Glutamatergic neuron (in vitro differentiated cells): ENCODE results near the gene PHF10. TPM values are rescaled to one million over a fixed set of nuclear protein-coding genes. Genes with fewer than 3 reads are reported as not detected.

Source experiments
- DNase-seq: peaks from one replicate; pipeline ENCODE4 v3.0.0; 2022
- H3K27ac Mint-ChIP-seq: one replicate; pipeline ENCODE4 v1.8.0; 2020; ENCODE audit warnings: mild to moderate bottlenecking, mixed read lengths, inconsistent platforms; ENCODE audit not compliant: unreplicated experiment
- H3K27me3 Mint-ChIP-seq: one replicate; pipeline ENCODE4 v1.8.0; 2020; ENCODE audit warnings: mild to moderate bottlenecking, moderate library complexity, mixed read lengths, inconsistent platforms; ENCODE audit not compliant: unreplicated experiment
- H3K36me3 Mint-ChIP-seq: one replicate; pipeline ENCODE4 v1.8.0; 2020; ENCODE audit warnings: mild to moderate bottlenecking, mixed read lengths, inconsistent platforms; ENCODE audit not compliant: unreplicated experiment
- H3K4me1 Mint-ChIP-seq: one replicate; pipeline ENCODE4 v1.8.0; 2020; ENCODE audit warnings: mild to moderate bottlenecking, low read depth, mixed read lengths, inconsistent platforms; ENCODE audit not compliant: unreplicated experiment
- H3K4me3 Mint-ChIP-seq: one replicate; pipeline ENCODE4 v1.8.0; 2020; ENCODE audit warnings: mild to moderate bottlenecking, mixed read lengths, inconsistent platforms; ENCODE audit not compliant: unreplicated experiment
- H3K9me3 Mint-ChIP-seq: one replicate; pipeline ENCODE4 v1.8.0; 2020; ENCODE audit warnings: mild to moderate bottlenecking, moderate library complexity, mixed read lengths, inconsistent platforms; ENCODE audit not compliant: unreplicated experiment
- CTCF ChIP-seq: fragments of 200-600 bp; sonication (generic); IDR thresholded peaks from one replicate; pipeline ENCODE4 v1.5.0; 2021; ENCODE audit not compliant: partially characterized antibody, unreplicated experiment
- total RNA-seq: library from RNA; stranded (reverse); fragmentation: NEBNext Ultra II Directional; extraction: Animal tissue kit (Norgen Biotek cat#: 25700); gene quantifications from one replicate; pipeline ENCODE4 v1.2.1, GENCODE V29; 2021; ENCODE audit not compliant: unreplicated experiment

PHF10 gene
- total RNA-seq, 1 donor from 2014 or later, result 21.2 TPM

DNA sequence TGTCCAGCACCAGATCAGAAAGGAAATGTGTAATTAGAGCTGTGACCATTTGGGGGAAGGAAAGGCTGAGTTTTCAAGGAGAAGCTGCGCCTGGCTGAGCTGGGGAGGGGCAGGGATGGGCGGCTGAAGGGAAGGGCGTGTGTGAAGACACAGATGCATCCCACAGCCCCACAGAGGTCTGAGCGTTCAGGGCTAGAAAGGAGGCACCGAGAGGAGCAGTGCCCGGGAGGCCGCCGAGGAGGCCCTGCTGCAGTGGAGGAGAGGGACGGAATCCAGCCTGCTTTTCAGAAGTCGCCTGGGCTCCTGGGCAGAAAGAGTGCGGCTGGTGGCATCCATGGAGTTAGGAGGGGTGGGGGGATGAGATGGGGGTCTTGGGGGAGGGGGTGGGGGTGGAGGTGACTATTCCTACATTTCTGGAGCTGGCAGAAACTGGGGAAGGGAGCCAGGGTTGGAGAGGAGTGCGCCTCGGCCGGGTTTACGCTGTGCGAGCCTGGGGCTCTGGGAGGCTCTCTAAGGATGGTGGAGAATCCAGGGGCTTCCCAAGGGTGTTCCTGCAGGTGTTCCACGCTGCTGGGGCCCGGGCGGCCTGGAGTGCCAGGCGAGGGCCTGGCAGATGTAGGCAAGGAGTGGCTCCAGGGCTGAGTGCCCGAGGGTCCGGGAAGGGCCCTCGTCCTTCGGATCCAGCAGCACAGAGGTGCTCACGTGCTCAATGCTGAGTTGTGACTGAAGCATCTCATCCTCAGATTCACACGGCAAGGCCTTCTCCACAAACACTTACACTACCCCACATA lies 64.3 kb downstream of the PHF10 start:
- no peak for DNase-seq
- H3K36me3 Mint-ChIP-seq, result peaks cover 21% of the 10 kb centered on the region
- H3K27ac Mint-ChIP-seq, result no peak overlapping the region
- H3K27me3 Mint-ChIP-seq, result peaks cover 4% of the 10 kb centered on the region
- H3K9me3 Mint-ChIP-seq, result peaks cover 1% of the 10 kb centered on the region
- no peak overlapping the region for H3K4me3 Mint-ChIP-seq
- no peak for TF ChIP-seq CTCF
- H3K4me1 Mint-ChIP-seq, result peaks cover 5% of the 10 kb centered on the region

GRCh38 chr6:169657284-169657610 lies 67.1 kb downstream of the PHF10 start:
- peaks cover 17% of the 10 kb centered on the region for H3K36me3 Mint-ChIP-seq
- H3K4me3 Mint-ChIP-seq, result no peak overlapping the region
- no peak for TF ChIP-seq CTCF
- peaks cover 8% of the 10 kb centered on the region for H3K27me3 Mint-ChIP-seq
- no peak overlapping the region for H3K27ac Mint-ChIP-seq
- peaks cover 5% of the 10 kb centered on the region for H3K4me1 Mint-ChIP-seq
- no peak for DNase-seq
- H3K9me3 Mint-ChIP-seq, result peaks cover 3% of the 10 kb centered on the region

DNA sequence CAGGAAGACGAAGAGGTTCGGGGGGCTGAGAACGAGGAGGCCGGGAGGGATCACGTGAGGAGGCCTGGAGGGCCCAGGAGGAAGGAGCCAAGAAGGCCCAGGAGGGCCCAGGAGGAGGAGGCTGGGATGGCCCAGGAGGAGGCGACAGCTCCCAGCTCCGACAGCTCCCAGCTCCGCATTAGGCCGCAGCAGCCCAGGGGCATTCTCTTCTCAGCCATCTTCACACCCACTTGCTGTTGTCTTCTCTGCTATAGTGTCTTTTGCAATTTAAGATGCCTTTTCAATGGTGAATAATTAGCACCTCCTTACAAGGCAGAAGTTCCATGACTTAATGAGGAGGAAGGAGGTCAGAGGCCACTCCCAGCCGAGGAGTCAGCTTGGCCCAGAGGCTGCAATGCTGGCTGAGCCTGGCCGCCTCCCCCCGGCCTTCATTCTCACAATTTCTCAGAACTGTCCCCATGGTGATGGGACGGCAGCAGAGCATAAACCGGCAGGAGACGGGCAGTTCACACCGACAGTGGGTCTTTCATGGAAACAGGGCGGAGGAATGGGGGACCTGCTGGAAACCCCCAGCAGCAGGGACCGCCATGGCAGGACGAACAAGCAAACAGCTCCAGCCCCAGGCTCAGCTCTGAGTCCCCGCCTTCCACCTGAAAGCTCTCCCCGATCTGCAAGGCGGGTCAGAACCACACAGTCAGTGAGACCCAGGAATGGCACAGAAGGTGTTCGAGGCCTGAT lies 67.6 kb downstream of the PHF10 start:
- Mint-ChIP-seq H3K27ac (no peak overlapping the region), H3K36me3 (peaks cover 17% of the 10 kb centered on the region), H3K4me3 (no peak overlapping the region), H3K27me3 (peaks cover 10% of the 10 kb centered on the region), H3K4me1 (peaks cover 5% of the 10 kb centered on the region), H3K9me3 (peaks cover 3% of the 10 kb centered on the region)
- no peak for TF ChIP-seq CTCF
- no peak for DNase-seq

GRCh38 chr6:169654598-169655391 lies 69.5 kb downstream of the PHF10 start:
- H3K4me1 Mint-ChIP-seq, result peaks cover 5% of the 10 kb centered on the region
- H3K27ac Mint-ChIP-seq, result no peak overlapping the region
- peak; percentile 42 for DNase-seq
- H3K4me3 Mint-ChIP-seq, result peak overlapping the region; percentile 90
- H3K27me3 Mint-ChIP-seq, result peaks cover 16% of the 10 kb centered on the region
- peaks cover 17% of the 10 kb centered on the region for H3K36me3 Mint-ChIP-seq
- TF ChIP-seq CTCF, result no peak
- peaks cover 3% of the 10 kb centered on the region for H3K9me3 Mint-ChIP-seq

Other genes with a start within 250 kb of the PHF10 start
- gene WDR27, start 22.5 kb downstream of the PHF10 start, total RNA-seq, result 64.8 TPM
- gene C6orf120, start 22.4 kb downstream of the PHF10 start, total RNA-seq, result 29.7 TPM
- 1.7 TPM for gene DYNLT2, start 27.1 kb upstream of the PHF10 start, total RNA-seq
- gene ERMARD, start 27.1 kb upstream of the PHF10 start, total RNA-seq, result 15.2 TPM